OCI-LY7 (cell line): Measurements from ENCODE around the gene TTC7B.

Experiments used
- CTCF ChIP-seq: fragments of 200-600 bp; sonication (generic); conservative IDR thresholded peaks from 2 replicates; pipeline ENCODE4 v1.5.1; 2014; ENCODE audit warnings: mild to moderate bottlenecking, antibody characterized with exemption, low read length, moderate library complexity, mixed read lengths
- EZH2phosphoT487 ChIP-seq: fragments of 200-600 bp; sonication (generic); IDR thresholded peaks from 2 replicates; pipeline ENCODE4 v1.6.1; 2018; ENCODE audit warnings: low read depth, borderline replicate concordance, mild to moderate bottlenecking, mixed run types, antibody characterized with exemption, low read length, moderate library complexity, mixed read lengths

GRCh38 chr14:90722590-90722989 is 93.6 kb downstream of the TTC7B start:
- no peak for TF ChIP-seq CTCF
- no peak for TF ChIP-seq EZH2phosphoT487
